GM12878 (cell line): ENCODE data around the gene FANCM. TPM values are rescaled to one million over a fixed set of nuclear protein-coding genes. Genes with fewer than 3 reads are reported as not detected.

Experiments
- ATAC-seq: fragments of 200-7000 bp; cut with Tn5 transposase; 3 replicates; pipeline ENCODE4 v1.9.1; 2020; ENCODE audit warnings: mild to moderate bottlenecking, moderate library complexity
- BruUV-seq: library from RNA; stranded (reverse); fragments of 400-500 nt; replicated peaks from 2 replicates; lab custom pipeline; 2021; lab: Mats Ljungman, UMichigan
- CTCF ChIA-PET: fragments of 300-600 bp; sonication (Branson Sonifier 250); formaldehyde crosslinking; extraction: SDS; loops from one replicate; lab custom pipeline; 2021; ENCODE audit warnings: inconsistent platforms; lab: Yijun Ruan, JAX
- POLR2A ChIA-PET: fragments of 350-600 bp; formaldehyde crosslinking; extraction: SDS; loops from one replicate; lab custom pipeline; 2021; ENCODE audit warnings: inconsistent platforms; lab: Charles Lee
- RAD21 ChIA-PET: fragments of 300-600 bp; sonication (Branson Sonifier 250); formaldehyde crosslinking; loops from one replicate; lab custom pipeline; 2023; ENCODE audit warnings: antibody characterized with exemption; ENCODE audit not compliant: unreplicated experiment; lab: Charles Lee
- SMC1A ChIA-PET: fragments of 300-600 bp; sonication (Branson Sonifier 250); formaldehyde crosslinking; loops from one replicate; lab custom pipeline; 2023; ENCODE audit not compliant: unreplicated experiment, uncharacterized antibody; lab: Charles Lee
- DNase-seq: peaks from one replicate; pipeline ENCODE4 v3.0.0-alpha.2; 2011; ENCODE audit warnings: low read depth, low spot score
- FAIRE-seq: peaks from 3 replicates; lab custom pipeline; 2011; peaks lifted over from hg19 to GRCh38; lab: Jason Lieb, UNC
- H2AFZ ChIP-seq: 2 replicates; pipeline ENCODE4 v1.6.0; 2011; ENCODE audit warnings: low read depth, low read length, control low read depth; ENCODE audit not compliant: control insufficient read depth
- H3K27ac ChIP-seq: 2 replicates; pipeline ENCODE4 v1.5.1; 2011; ENCODE audit warnings: control low read depth; ENCODE audit not compliant: control insufficient read depth, insufficient read depth
- H3K27me3 ChIP-seq, 2 experiments: replicated peaks in 1 of 2; 2 replicates each; pipeline versions ENCODE4 v1.6.0 to v1.6.1; 2011; ENCODE audit warnings: low read length in 1 of 2; ENCODE audit not compliant: control insufficient read depth in 2 of 2, insufficient read depth in 2 of 2
- H3K36me3 ChIP-seq, 2 experiments: 2 replicates each; pipeline ENCODE4 v1.5.1; 2011; ENCODE audit warnings: low read length in 1 of 2; ENCODE audit not compliant: control insufficient read depth in 2 of 2, insufficient read depth in 2 of 2
- H3K4me1 ChIP-seq: 2 replicates; pipeline ENCODE4 v1.6.1; 2011; ENCODE audit warnings: mild to moderate bottlenecking, low read length, moderate library complexity, mixed read lengths; ENCODE audit not compliant: control insufficient read depth, insufficient read depth
- H3K4me2 ChIP-seq: 2 replicates; pipeline ENCODE4 v1.6.0; 2011; ENCODE audit warnings: control low read depth; ENCODE audit not compliant: control insufficient read depth, insufficient read depth
- H3K4me3 ChIP-seq: fragments of 200-600 bp; sonication (generic); 2 replicates; pipeline ENCODE4 v1.5.1; 2016
- H3K79me2 ChIP-seq: 2 replicates; pipeline ENCODE4 v1.6.0; 2011; ENCODE audit warnings: low read length; ENCODE audit not compliant: control insufficient read depth, insufficient read depth
- H3K9ac ChIP-seq: 2 replicates; pipeline ENCODE4 v1.8.0; 2011; ENCODE audit warnings: low read length, control low read depth, mixed read lengths; ENCODE audit not compliant: control insufficient read depth, insufficient read depth
- H3K9me3 ChIP-seq: replicated peaks from 3 replicates; pipeline ENCODE4 v1.5.1; 2011; ENCODE audit warnings: mild to moderate bottlenecking, low read length; ENCODE audit not compliant: control insufficient read depth, insufficient read depth
- H4K20me1 ChIP-seq: 2 replicates; pipeline ENCODE4 v1.6.0; 2011; ENCODE audit not compliant: control insufficient read depth, insufficient read depth
- MYC ChIP-seq: IDR thresholded peaks from 2 replicates; pipeline ENCODE4 v1.6.1; 2011; ENCODE audit warnings: mild to moderate bottlenecking, low read length, moderate library complexity, inconsistent platforms; ENCODE audit not compliant: insufficient read depth, insufficient replicate concordance, insufficient read length, severe bottlenecking
- POLR2A ChIP-seq: IDR thresholded peaks from 2 replicates; pipeline ENCODE4 v1.6.1; 2011; ENCODE audit warnings: low read depth, mild to moderate bottlenecking, low read length
- RAD21 ChIP-seq: IDR thresholded peaks from 2 replicates; pipeline ENCODE4 v1.6.1; 2011; ENCODE audit warnings: mild to moderate bottlenecking, low read depth, low read length, moderate library complexity; ENCODE audit not compliant: insufficient read depth
- RUNX3 ChIP-seq: IDR thresholded peaks from 2 replicates; pipeline ENCODE4 v1.6.1; 2012; ENCODE audit warnings: low read length, inconsistent platforms
- SMC3 ChIP-seq: IDR thresholded peaks from 2 replicates; pipeline ENCODE4 v1.6.1; 2011; ENCODE audit warnings: low read length, improper control_type of control experiment, borderline replicate concordance
- TCF3 ChIP-seq: IDR thresholded peaks from 2 replicates; pipeline ENCODE4 v1.6.1; 2012; ENCODE audit warnings: low read depth, mild to moderate bottlenecking, low read length, borderline replicate concordance; ENCODE audit not compliant: insufficient read depth
- ZNF24 ChIP-seq: fragments of 450-650 bp; IDR thresholded peaks from 2 replicates; pipeline ENCODE4 v1.6.1; 2017; ENCODE audit warnings: antibody characterized with exemption, mild to moderate bottlenecking
- WGBS: methylation state at CpG from one replicate; pipeline ENCODE4 v1.1.6; 2016; ENCODE audit warnings: low lambda C conversion rate; ENCODE audit not compliant: insufficient replicate concordance, insufficient coverage; ENCODE audit errors: missing lambda C conversion rate; 5-methylcytosine and 5-hydroxymethylcytosine counted together
- in situ Hi-C: fragments of 300-500 bp; cut with MboI; formaldehyde crosslinking; loops from 9 replicates; pipeline ENCODE4 v1.14.3; 2018; ENCODE audit warnings: mixed read lengths
- intact Hi-C: fragments of 100-400 bp; cut with micrococcal nuclease; formaldehyde crosslinking; loops from one replicate; pipeline ENCODE4 v1.14.2; 2022; ENCODE audit not compliant: unreplicated experiment
- polyA plus RNA-seq, 11 experiments: library from polyadenylated mRNA; depleted of rRNA in 4 of 11; unstranded in 6 of 11; stranded (reverse) in 5 of 11; fragments of >200 nt; fragmentation: Nextera tagmentation in 4 of 11; fragmentation: Illumina TruSeq in 1 of 11; extraction: Ambion mirVana in 4 of 11; extraction: Trizol in 1 of 11; gene quantifications; 1 replicate in 1 of 11; 2 replicates in 10 of 11; pipeline versions ENCODE4 v1.2.1 to v1.2.3, GENCODE V29; 2011 to 2016; ENCODE audit warnings: inconsistent platforms in 2 of 11, missing spikeins in 2 of 11, low read depth in 1 of 11
- total RNA-seq, 4 experiments: library from RNA; depleted of rRNA in 3 of 4; stranded (reverse); fragments of >200 nt in 3 of 4; fragmentation: Illumina TruSeq in 1 of 4; extraction: Trizol in 1 of 4; gene quantifications; 2 replicates each; pipeline versions ENCODE4 v1.2.1 to v1.2.3, GENCODE V29; 2013 to 2021
- TF ChIP-seq, protein P1 (sequence below), 3 experiments: IDR thresholded peaks in 2 of 3; conservative IDR thresholded peaks in 1 of 3; 2 replicates each; pipeline ENCODE4 v1.5.1; 2011; ENCODE audit warnings: low read depth in 3 of 3, low read length in 3 of 3, mild to moderate bottlenecking in 3 of 3, control low read depth in 2 of 3, moderate library complexity in 2 of 3, inconsistent platforms in 1 of 3, mixed read lengths in 1 of 3; ENCODE audit not compliant: control insufficient read depth in 2 of 3, insufficient read depth in 1 of 3; ENCODE audit errors: extremely low read depth in 1 of 3

The FANCM gene
- total and polyA plus RNA-seq, 10 of the 15 experiments (the other 5 are each of a cell fraction or from before 2014, with no cell fraction given), result 6.4 to 17.6 (median 10.6) TPM

DNA sequence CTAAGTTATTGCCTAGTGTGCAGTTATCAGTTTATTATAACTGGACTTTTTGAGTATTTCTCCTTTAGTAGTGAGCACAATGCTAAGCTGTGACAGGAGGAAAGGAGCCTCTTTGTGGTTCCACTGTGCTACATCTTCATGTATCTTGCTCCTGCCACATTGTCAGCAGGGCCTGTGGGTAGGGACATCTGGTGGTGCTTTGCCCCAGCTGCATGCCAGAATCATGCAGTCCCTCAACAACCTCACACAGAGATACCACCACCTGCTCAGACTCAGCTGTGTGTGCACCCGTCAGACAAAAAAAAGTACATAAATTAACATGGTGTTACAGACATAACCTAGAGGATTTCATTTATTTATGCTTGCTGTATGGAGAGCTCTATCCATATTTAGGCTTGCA is 66.2 kb downstream of the FANCM start:
- in situ Hi-C loops, result no loop called here
- peaks cover 2 to 8% of the 10 kb centered on the region in 2 experiments for H3K36me3 ChIP-seq

More for the DNA sequence above, 66.2 kb downstream of the FANCM start:
- CTCF ChIA-PET, result interaction anchor here (0.8 to 2.5 kb wide), 5 partner anchors 9 to 288 kb away, joined by 3 to 10 read pairs (median 4); no protein-coding TSS in a partner anchor
- POLR2A ChIA-PET, result interaction anchor here (0.6 kb wide), 1 partner anchor 71 kb away, joined by 3 read pairs; no protein-coding TSS in a partner anchor
- Histone ChIP-seq H3K4me2 (no peak overlapping the region), H3K27me3 (no peaks in the 10 kb centered on the region), H3K27ac (no peak overlapping the region), H3K79me2 (no peaks in the 10 kb centered on the region), H3K4me1 (no peaks in the 10 kb centered on the region), H4K20me1 (no peaks in the 10 kb centered on the region), H2AFZ (no peak overlapping the region), H3K4me3 (no peak overlapping the region), H3K9me3 (no peaks in the 10 kb centered on the region), H3K9ac (no peak overlapping the region)
- DNase-seq (no peak), ATAC-seq (peak; percentile 86), FAIRE-seq (no peak)
- BruUV-seq, result no TSS peak
- SMC1A ChIA-PET, result interaction anchor here (0.8 to 1.6 kb wide), 8 partner anchors 9 to 246 kb away, joined by 3 to 6 read pairs (median 4); no protein-coding TSS in a partner anchor
- 94% methylated on average over 1 of the region's 1 CpG for WGBS
- RAD21 ChIA-PET, result interaction anchor here (0.8 to 1.3 kb wide), 2 partner anchors 20 to 45 kb away, joined by 3 read pairs; no protein-coding TSS in a partner anchor
- TF ChIP-seq POLR2A (peak; percentile 39; the same call in 1 of the 2 replicates), RAD21 (peak; percentile 50), MYC (no peak), SMC3 (peak; percentile 35; the same call in 1 of the 2 replicates), TCF3 (0 out of 2 replicates have a peak, but pooled peaks have one; percentile 15), ZNF24 (no peak), RUNX3 (peak; percentile 36; the same call in 1 of the 2 replicates)
- TF ChIP-seq, protein P1, sequence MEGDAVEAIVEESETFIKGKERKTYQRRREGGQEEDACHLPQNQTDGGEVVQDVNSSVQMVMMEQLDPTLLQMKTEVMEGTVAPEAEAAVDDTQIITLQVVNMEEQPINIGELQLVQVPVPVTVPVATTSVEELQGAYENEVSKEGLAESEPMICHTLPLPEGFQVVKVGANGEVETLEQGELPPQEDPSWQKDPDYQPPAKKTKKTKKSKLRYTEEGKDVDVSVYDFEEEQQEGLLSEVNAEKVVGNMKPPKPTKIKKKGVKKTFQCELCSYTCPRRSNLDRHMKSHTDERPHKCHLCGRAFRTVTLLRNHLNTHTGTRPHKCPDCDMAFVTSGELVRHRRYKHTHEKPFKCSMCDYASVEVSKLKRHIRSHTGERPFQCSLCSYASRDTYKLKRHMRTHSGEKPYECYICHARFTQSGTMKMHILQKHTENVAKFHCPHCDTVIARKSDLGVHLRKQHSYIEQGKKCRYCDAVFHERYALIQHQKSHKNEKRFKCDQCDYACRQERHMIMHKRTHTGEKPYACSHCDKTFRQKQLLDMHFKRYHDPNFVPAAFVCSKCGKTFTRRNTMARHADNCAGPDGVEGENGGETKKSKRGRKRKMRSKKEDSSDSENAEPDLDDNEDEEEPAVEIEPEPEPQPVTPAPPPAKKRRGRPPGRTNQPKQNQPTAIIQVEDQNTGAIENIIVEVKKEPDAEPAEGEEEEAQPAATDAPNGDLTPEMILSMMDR (IDR thresholded peaks at IDR 0.05 in 2 of 3, conservative IDR thresholded peaks at IDR 0.05 in 1 of 3; ENCODE audit: control insufficient read depth in 2 of 3, extremely low read depth in 1 of 3, insufficient read depth in 1 of 3, low read depth in 3 of 3, low read length in 3 of 3), result peak; percentile 37 to 45 (median 37); a peak in 4 of 6 replicates
- intact Hi-C loops, result no loop called here
